ENCODE data around the gene RSPH9.

Gene RSPH9

GRCh38 chr6:43644940-43645612, at the start of gene RSPH9:
RSPH9 (plus strand) TSS chr6:43645036; CDS start chr6:43645099, 63 bp downstream.
- peaks cover 6 to 24% of the 10 kb centered on the region in 2 donors for H3K36me3 ChIP-seq (ENCODE audit: control insufficient read depth in 1 of 2, insufficient read depth in 2 of 2, low read length in 2 of 2)
- peaks cover 6 to 10% of the 10 kb centered on the region in 2 donors for H3K4me1 ChIP-seq (ENCODE audit: control insufficient read depth in 1 of 2, insufficient read depth in 2 of 2, low read length in 2 of 2)
- no peaks in the 10 kb centered on the region for H3K27me3 ChIP-seq (ENCODE audit: control insufficient read depth in 1 of 2, insufficient read depth in 2 of 2, low read length in 2 of 2)
- H3K27ac ChIP-seq (ENCODE audit: low read depth, low read length): no peak within 1 kb of the TSS
- H3K9ac ChIP-seq (ENCODE audit: low read depth in 1 of 2, low read length in 2 of 2): no peak within 1 kb of the TSS
- no peaks in the 10 kb centered on the region for H3K9me3 ChIP-seq (ENCODE audit: control insufficient read depth in 1 of 2, low read length in 2 of 2)
- peak within 1 kb of the TSS; percentile 51 to 65 for H3K4me3 ChIP-seq (ENCODE audit: low read depth in 1 of 2, low read length in 2 of 2)

DNA sequence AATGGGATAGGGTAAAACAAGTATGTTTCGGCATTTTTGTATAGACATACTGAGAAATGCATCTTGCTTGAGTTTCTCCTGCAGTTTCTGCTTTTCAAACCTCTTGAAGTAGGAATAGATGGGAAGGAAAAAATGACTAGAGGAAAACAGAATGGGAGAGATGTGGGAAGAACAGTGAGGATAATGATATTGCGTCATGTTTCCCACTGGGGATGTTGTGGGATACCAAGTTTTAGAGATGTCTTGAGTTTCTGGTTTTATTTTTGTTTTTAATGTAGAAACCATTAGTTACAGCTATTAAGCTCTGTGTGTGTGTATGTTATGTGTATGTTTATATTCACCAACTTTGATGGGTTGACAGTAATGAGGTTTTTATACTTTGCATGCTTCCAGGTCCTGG, 44.2 kb upstream of the RSPH9 start:
- Histone ChIP-seq H3K4me1 (ENCODE audit: control insufficient read depth in 1 of 2, insufficient read depth in 2 of 2, low read length in 2 of 2) (no peaks in the 10 kb centered on the region), H3K36me3 (ENCODE audit: control insufficient read depth in 1 of 2, insufficient read depth in 2 of 2, low read length in 2 of 2) (peaks cover 22 to 40% of the 10 kb centered on the region in 2 donors), H3K4me3 (ENCODE audit: low read depth in 1 of 2, low read length in 2 of 2) (no peak overlapping the region), H3K9me3 (ENCODE audit: control insufficient read depth in 1 of 2, low read length in 2 of 2) (no peaks in the 10 kb centered on the region), H3K9ac (ENCODE audit: low read depth in 1 of 2, low read length in 2 of 2) (no peak overlapping the region), H3K27me3 (ENCODE audit: control insufficient read depth in 1 of 2, insufficient read depth in 2 of 2, low read length in 2 of 2) (no peaks in the 10 kb centered on the region), H3K27ac (ENCODE audit: low read depth, low read length) (no peak overlapping the region)

- Histone ChIP-seq H3K9ac (ENCODE audit: low read depth in 1 of 2, low read length in 2 of 2) (no peak overlapping the region), H3K36me3 (ENCODE audit: control insufficient read depth in 1 of 2, insufficient read depth in 2 of 2, low read length in 2 of 2) (peaks cover 23 to 41% of the 10 kb centered on the region in 2 donors), H3K9me3 (ENCODE audit: control insufficient read depth in 1 of 2, low read length in 2 of 2) (no peaks in the 10 kb centered on the region), H3K4me1 (ENCODE audit: control insufficient read depth in 1 of 2, insufficient read depth in 2 of 2, low read length in 2 of 2) (no peaks in the 10 kb centered on the region), H3K27me3 (ENCODE audit: control insufficient read depth in 1 of 2, insufficient read depth in 2 of 2, low read length in 2 of 2) (no peaks in the 10 kb centered on the region), H3K27ac (ENCODE audit: low read depth, low read length) (no peak overlapping the region), H3K4me3 (ENCODE audit: low read depth in 1 of 2, low read length in 2 of 2) (no peak overlapping the region)
These were observed 40.7 kb upstream of the RSPH9 start for GRCh38 chr6:43604174-43604573.

- Histone ChIP-seq H3K9me3 (ENCODE audit: control insufficient read depth in 1 of 2, low read length in 2 of 2) (no peaks in the 10 kb centered on the region), H3K27ac (ENCODE audit: low read depth, low read length) (no peak overlapping the region), H3K4me1 (ENCODE audit: control insufficient read depth in 1 of 2, insufficient read depth in 2 of 2, low read length in 2 of 2) (no peaks in the 10 kb centered on the region), H3K36me3 (ENCODE audit: control insufficient read depth in 1 of 2, insufficient read depth in 2 of 2, low read length in 2 of 2) (peaks cover 25 to 50% of the 10 kb centered on the region in 2 donors), H3K27me3 (ENCODE audit: control insufficient read depth in 1 of 2, insufficient read depth in 2 of 2, low read length in 2 of 2) (no peaks in the 10 kb centered on the region), H3K9ac (ENCODE audit: low read depth in 1 of 2, low read length in 2 of 2) (no peak overlapping the region), H3K4me3 (ENCODE audit: low read depth in 1 of 2, low read length in 2 of 2) (no peak overlapping the region)
These were observed 38.8 kb upstream of the RSPH9 start for GRCh38 chr6:43606019-43606418.

DNA sequence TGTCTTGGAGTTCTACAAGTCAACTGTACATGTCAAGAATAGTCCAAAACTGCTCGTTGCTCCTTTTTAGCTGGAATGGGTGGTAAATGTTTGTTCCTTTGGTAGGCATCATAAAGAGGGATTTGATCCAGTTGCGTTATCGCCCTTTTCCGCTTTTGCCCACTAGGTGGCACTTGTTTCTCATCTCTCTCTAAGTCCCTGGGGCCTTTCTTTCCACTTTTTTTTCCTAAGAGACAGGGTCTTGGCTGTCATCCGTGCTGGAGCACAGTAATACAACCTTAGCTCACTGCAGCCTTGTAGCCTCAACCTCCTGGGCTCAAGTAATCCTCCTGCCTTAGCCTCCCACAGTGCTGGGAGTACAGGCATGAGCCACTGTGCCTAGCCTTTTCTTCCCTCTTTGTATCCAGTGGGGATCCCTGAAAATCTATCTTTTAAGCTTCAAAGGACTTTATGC, 36.5 kb upstream of the RSPH9 start:
- Histone ChIP-seq H3K4me1 (ENCODE audit: control insufficient read depth in 1 of 2, insufficient read depth in 2 of 2, low read length in 2 of 2) (no peaks in the 10 kb centered on the region), H3K36me3 (ENCODE audit: control insufficient read depth in 1 of 2, insufficient read depth in 2 of 2, low read length in 2 of 2) (peaks cover 28 to 51% of the 10 kb centered on the region in 2 donors), H3K9me3 (ENCODE audit: control insufficient read depth in 1 of 2, low read length in 2 of 2) (no peaks in the 10 kb centered on the region), H3K9ac (ENCODE audit: low read depth in 1 of 2, low read length in 2 of 2) (no peak overlapping the region), H3K27ac (ENCODE audit: low read depth, low read length) (no peak overlapping the region), H3K27me3 (ENCODE audit: control insufficient read depth in 1 of 2, insufficient read depth in 2 of 2, low read length in 2 of 2) (no peaks in the 10 kb centered on the region), H3K4me3 (ENCODE audit: low read depth in 1 of 2, low read length in 2 of 2) (no peak overlapping the region)

GRCh38 chr6:43608807-43609206, 36.0 kb upstream of the RSPH9 start:
- Histone ChIP-seq H3K4me3 (ENCODE audit: low read depth in 1 of 2, low read length in 2 of 2) (no peak overlapping the region), H3K27ac (ENCODE audit: low read depth, low read length) (no peak overlapping the region), H3K9me3 (ENCODE audit: control insufficient read depth in 1 of 2, low read length in 2 of 2) (no peaks in the 10 kb centered on the region), H3K27me3 (ENCODE audit: control insufficient read depth in 1 of 2, insufficient read depth in 2 of 2, low read length in 2 of 2) (no peaks in the 10 kb centered on the region), H3K4me1 (ENCODE audit: control insufficient read depth in 1 of 2, insufficient read depth in 2 of 2, low read length in 2 of 2) (no peaks in the 10 kb centered on the region), H3K36me3 (ENCODE audit: control insufficient read depth in 1 of 2, insufficient read depth in 2 of 2, low read length in 2 of 2) (peaks cover 28 to 51% of the 10 kb centered on the region in 2 donors), H3K9ac (ENCODE audit: low read depth in 1 of 2, low read length in 2 of 2) (no peak overlapping the region)

GRCh38 chr6:43609402-43609801, 35.4 kb upstream of the RSPH9 start:
- Histone ChIP-seq H3K4me1 (ENCODE audit: control insufficient read depth in 1 of 2, insufficient read depth in 2 of 2, low read length in 2 of 2) (no peaks in the 10 kb centered on the region), H3K9me3 (ENCODE audit: control insufficient read depth in 1 of 2, low read length in 2 of 2) (no peaks in the 10 kb centered on the region), H3K27ac (ENCODE audit: low read depth, low read length) (no peak overlapping the region), H3K36me3 (ENCODE audit: control insufficient read depth in 1 of 2, insufficient read depth in 2 of 2, low read length in 2 of 2) (peaks cover 29 to 51% of the 10 kb centered on the region in 2 donors), H3K27me3 (ENCODE audit: control insufficient read depth in 1 of 2, insufficient read depth in 2 of 2, low read length in 2 of 2) (no peaks in the 10 kb centered on the region), H3K4me3 (ENCODE audit: low read depth in 1 of 2, low read length in 2 of 2) (no peak overlapping the region), H3K9ac (ENCODE audit: low read depth in 1 of 2, low read length in 2 of 2) (no peak overlapping the region)

- Histone ChIP-seq H3K4me3 (ENCODE audit: low read depth in 1 of 2, low read length in 2 of 2) (no peak overlapping the region), H3K27me3 (ENCODE audit: control insufficient read depth in 1 of 2, insufficient read depth in 2 of 2, low read length in 2 of 2) (no peaks in the 10 kb centered on the region), H3K4me1 (ENCODE audit: control insufficient read depth in 1 of 2, insufficient read depth in 2 of 2, low read length in 2 of 2) (no peaks in the 10 kb centered on the region), H3K36me3 (ENCODE audit: control insufficient read depth in 1 of 2, insufficient read depth in 2 of 2, low read length in 2 of 2) (peaks cover 23 to 45% of the 10 kb centered on the region in 2 donors), H3K9me3 (ENCODE audit: control insufficient read depth in 1 of 2, low read length in 2 of 2) (no peaks in the 10 kb centered on the region), H3K9ac (ENCODE audit: low read depth in 1 of 2, low read length in 2 of 2) (no peak overlapping the region), H3K27ac (ENCODE audit: low read depth, low read length) (no peak overlapping the region)
These were observed 34.4 kb upstream of the RSPH9 start for GRCh38 chr6:43610431-43610830.

DNA sequence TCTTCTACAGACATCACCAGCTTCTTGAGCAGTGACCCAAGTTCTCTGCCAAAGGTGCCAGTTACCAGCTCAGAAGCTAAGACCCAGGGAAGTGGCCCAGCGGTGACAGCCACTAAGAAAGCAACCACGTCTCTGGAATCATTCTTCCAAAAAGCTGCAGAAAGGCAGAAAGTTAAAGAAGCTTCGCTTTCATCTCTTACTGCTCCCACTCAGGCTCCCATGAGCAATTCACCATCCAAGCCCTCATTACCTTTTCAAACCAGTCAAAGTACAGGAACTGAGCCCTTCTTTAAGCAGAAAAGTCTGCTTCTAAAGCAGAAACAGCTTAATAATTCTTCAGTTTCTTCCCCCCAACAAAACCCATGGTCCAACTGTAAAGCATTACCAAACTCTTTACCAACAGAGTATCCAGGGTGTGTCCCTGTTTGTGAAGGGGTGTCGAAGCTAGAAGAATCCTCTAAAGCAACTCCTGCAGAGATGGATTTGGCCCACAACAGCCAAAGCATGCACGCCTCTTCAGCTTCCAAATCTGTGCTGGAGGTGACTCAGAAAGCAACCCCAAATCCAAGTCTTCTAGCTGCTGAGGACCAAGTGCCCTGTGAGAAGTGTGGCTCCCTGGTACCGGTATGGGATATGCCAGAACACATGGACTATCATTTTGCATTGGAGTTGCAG, 31.0 kb upstream of the RSPH9 start:
- Histone ChIP-seq H3K9me3 (ENCODE audit: control insufficient read depth in 1 of 2, low read length in 2 of 2) (no peaks in the 10 kb centered on the region), H3K4me3 (ENCODE audit: low read depth in 1 of 2, low read length in 2 of 2) (no peak overlapping the region), H3K27ac (ENCODE audit: low read depth, low read length) (no peak overlapping the region), H3K36me3 (ENCODE audit: control insufficient read depth in 1 of 2, insufficient read depth in 2 of 2, low read length in 2 of 2) (peaks cover 23 to 40% of the 10 kb centered on the region in 2 donors), H3K9ac (ENCODE audit: low read depth in 1 of 2, low read length in 2 of 2) (no peak overlapping the region), H3K4me1 (ENCODE audit: control insufficient read depth in 1 of 2, insufficient read depth in 2 of 2, low read length in 2 of 2) (no peaks in the 10 kb centered on the region), H3K27me3 (ENCODE audit: control insufficient read depth in 1 of 2, insufficient read depth in 2 of 2, low read length in 2 of 2) (no peaks in the 10 kb centered on the region)

- Histone ChIP-seq H3K27me3 (ENCODE audit: control insufficient read depth in 1 of 2, insufficient read depth in 2 of 2, low read length in 2 of 2) (no peaks in the 10 kb centered on the region), H3K36me3 (ENCODE audit: control insufficient read depth in 1 of 2, insufficient read depth in 2 of 2, low read length in 2 of 2) (peaks cover 20 to 40% of the 10 kb centered on the region in 2 donors), H3K27ac (ENCODE audit: low read depth, low read length) (no peak overlapping the region), H3K4me1 (ENCODE audit: control insufficient read depth in 1 of 2, insufficient read depth in 2 of 2, low read length in 2 of 2) (no peaks in the 10 kb centered on the region), H3K4me3 (ENCODE audit: low read depth in 1 of 2, low read length in 2 of 2) (no peak overlapping the region), H3K9ac (ENCODE audit: low read depth in 1 of 2, low read length in 2 of 2) (no peak overlapping the region), H3K9me3 (ENCODE audit: control insufficient read depth in 1 of 2, low read length in 2 of 2) (no peaks in the 10 kb centered on the region)
These were observed 30.5 kb upstream of the RSPH9 start for GRCh38 chr6:43614396-43614730.

Measured in duodenal mucosa (tissue), 2 donors.